Measurements from ENCODE around the gene PTRH1. TPM values are rescaled to one million over a fixed set of nuclear protein-coding genes. Genes with fewer than 3 reads are reported as not detected.

The PTRH1 gene
- total and polyA plus RNA-seq, 2 of the 13 experiments (the other 11 are each of a cell fraction or from before 2014, with no cell fraction given): 4.0 to 10.4 TPM

DNA sequence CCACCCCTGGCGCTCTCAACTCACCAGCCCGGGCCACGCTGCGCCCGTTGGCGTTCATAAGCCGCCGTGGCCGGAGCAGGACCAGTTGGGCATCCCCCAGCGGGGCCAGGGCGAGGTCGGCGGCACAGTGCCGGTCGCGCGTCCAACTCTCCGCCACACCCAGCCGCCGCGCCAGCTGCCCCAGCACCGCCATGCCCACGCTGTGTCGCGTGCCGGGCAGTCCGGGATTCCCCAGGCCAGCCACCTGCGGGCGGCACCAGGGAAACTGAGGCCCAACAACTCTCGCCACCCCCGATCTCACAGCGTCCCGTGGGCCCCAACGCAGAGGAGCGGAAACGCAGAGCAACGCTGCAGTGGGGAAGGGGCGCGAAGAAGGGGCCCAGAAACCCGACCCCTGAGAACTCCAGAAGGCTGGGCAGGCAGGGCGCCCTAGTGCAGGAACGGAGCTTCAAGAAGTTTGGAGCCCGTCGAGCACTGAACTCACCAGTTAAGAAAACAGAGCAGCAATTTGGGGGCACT is 453 bp downstream of the PTRH1 start (continued):
- TF ChIP-seq ZNF318 (CRISPR knock-in tag; IDR thresholded peaks at IDR 0.05) (no peak), ZNF674 (CRISPR knock-in tag; IDR thresholded peaks at IDR 0.05; ENCODE audit: low read depth) (no peak), MIER3 (CRISPR knock-in tag; IDR thresholded peaks at IDR 0.05; ENCODE audit: borderline replicate concordance) (no peak), TCF7L2 (IDR thresholded peaks at IDR 0.05; ENCODE audit: low read depth, low read length) (no peak), ZFP1 (CRISPR knock-in tag; IDR thresholded peaks at IDR 0.05) (no peak), TBL1XR1 (IDR thresholded peaks at IDR 0.05; ENCODE audit: borderline replicate concordance, low read length, partially characterized antibody) (no peak), ZSCAN31 (CRISPR knock-in tag; IDR thresholded peaks at IDR 0.05; ENCODE audit: low read depth) (no peak), SKI (IDR thresholded peaks at IDR 0.05; ENCODE audit: partially characterized antibody) (no peak), ZBTB20 (CRISPR knock-in tag; IDR thresholded peaks at IDR 0.05; ENCODE audit: borderline replicate concordance, low read depth) (no peak), ZSCAN25 (CRISPR knock-in tag; IDR thresholded peaks at IDR 0.05) (no peak), REXO4 (CRISPR knock-in tag; IDR thresholded peaks at IDR 0.05; ENCODE audit: borderline replicate concordance) (no peak), DPF2 (CRISPR knock-in tag; IDR thresholded peaks at IDR 0.05; ENCODE audit: borderline replicate concordance, low read depth) (no peak), MLX (CRISPR knock-in tag; IDR thresholded peaks at IDR 0.05) (no peak), RBFOX2 (IDR thresholded peaks at IDR 0.05; ENCODE audit: low read depth, low read length) (peak; percentile 6; the same call in 1 of the 2 replicates), TEAD2 (CRISPR knock-in tag; IDR thresholded peaks at IDR 0.05) (no peak), TCF7 (IDR thresholded peaks at IDR 0.05; ENCODE audit: low read depth) (no peak), ZC3H13 (CRISPR knock-in tag; IDR thresholded peaks at IDR 0.05) (no peak), ZNF138 (CRISPR knock-in tag; IDR thresholded peaks at IDR 0.05; ENCODE audit: low read depth) (no peak)
- TF ChIP-seq, protein P1, sequence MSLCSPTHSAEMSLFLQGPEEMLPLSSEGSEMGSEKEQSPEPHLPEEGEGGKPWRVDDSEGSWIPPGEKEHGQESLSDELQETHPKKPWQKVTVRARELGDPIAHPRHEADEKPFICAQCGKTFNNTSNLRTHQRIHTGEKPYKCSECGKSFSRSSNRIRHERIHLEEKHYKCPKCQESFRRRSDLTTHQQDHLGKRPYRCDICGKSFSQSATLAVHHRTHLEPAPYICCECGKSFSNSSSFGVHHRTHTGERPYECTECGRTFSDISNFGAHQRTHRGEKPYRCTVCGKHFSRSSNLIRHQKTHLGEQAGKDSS (CRISPR knock-in tag; IDR thresholded peaks at IDR 0.05; ENCODE audit: borderline replicate concordance, low read depth): no peak
- TF ChIP-seq, protein P2, sequence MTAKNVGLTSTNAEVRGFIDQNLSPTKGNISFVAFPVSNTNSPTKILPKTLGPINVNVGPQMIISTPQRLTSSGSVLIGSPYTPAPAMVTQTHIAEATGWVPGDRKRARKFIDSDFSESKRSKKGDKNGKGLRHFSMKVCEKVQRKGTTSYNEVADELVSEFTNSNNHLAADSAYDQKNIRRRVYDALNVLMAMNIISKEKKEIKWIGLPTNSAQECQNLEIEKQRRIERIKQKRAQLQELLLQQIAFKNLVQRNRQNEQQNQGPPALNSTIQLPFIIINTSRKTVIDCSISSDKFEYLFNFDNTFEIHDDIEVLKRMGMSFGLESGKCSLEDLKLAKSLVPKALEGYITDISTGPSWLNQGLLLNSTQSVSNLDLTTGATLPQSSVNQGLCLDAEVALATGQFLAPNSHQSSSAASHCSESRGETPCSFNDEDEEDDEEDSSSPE (CRISPR knock-in tag; IDR thresholded peaks at IDR 0.05): no peak
